Fibroblast of skin of back (primary cell): Measurements from ENCODE around the gene CCDC85A.

Source experiments
- DNase-seq: peaks from one replicate; pipeline ENCODE4 v3.0.0-alpha.2; 2013

The CCDC85A gene

DNA sequence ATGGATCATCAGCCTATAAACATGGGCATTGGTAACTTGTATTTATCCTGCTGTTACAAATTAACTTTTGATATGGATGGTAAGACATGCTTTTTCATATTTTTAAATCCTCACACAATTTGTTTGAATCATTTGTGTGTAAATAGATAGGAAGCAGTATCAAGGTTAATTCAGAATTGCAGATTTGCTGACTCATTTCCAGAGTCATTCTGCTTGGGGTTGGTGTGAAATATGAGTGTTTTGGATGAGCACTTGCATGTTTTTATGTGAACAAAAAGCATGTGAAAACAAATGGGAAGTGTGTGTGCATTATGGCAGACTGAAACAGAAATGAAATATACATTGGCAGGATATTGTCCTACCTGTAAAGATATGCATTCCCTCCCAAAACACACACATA lies 11.8 kb downstream of the CCDC85A start:
- DNase-seq: no peak

- no peak for DNase-seq
Measured at GRCh38 chr2:56197816-56198215, 14.0 kb downstream of the CCDC85A start.

DNA sequence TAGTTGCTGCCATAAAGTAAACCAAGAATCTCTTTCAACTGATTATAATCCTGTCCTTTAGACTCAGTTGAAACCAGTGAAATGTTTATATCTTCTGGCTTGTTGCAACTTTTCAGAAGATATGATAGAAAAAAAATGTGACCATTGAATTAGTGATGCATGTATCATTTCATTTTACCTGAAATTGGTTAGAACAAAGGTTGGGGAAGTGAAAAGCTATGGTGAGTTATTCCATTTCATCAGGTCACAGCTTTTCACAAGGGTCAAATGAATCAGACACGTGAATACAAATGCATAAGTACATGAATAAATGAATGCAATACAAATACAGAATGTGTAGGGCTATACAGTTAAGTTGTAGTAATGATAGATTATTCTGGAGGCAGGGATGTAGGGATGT lies 15.1 kb downstream of the CCDC85A start:
- no peak for DNase-seq

GRCh38 chr2:56199492-56199891 lies 15.7 kb downstream of the CCDC85A start:
- DNase-seq: peak; percentile 67

DNA sequence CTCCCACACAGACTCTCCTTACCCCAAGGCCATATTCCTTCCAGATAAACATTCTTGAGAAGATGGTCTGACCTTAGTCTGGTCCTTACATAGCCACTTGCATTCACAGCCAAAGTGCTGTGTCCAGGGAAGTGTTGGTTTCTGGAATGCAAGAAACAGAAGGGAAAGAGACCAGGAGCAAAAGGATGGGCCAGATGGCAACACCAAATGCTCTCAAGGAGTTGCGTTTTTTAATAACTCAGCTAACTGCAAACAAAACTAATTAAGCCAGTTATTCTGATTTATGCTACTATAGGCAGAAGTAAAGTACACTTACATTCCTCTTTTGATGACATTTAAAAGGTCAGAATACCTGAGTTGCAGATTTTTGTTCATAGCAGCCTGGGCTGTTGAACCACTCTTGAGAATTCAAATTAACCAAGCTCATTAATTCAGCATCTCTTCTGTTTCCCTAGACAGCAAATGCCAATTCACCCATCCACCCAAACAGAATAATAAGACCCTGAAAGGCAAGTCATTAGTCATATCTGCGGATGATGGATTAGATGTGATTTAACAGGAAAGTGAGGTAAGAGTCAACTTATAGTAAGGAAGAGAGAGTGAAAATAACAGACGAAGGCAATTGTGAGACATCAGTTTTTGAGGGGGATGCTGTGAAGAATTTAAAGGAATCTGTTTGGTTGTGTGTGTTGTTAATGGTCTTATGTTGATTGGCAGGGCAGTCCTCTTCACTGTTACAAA lies 18.8 kb downstream of the CCDC85A start:
- no peak for DNase-seq

DNA sequence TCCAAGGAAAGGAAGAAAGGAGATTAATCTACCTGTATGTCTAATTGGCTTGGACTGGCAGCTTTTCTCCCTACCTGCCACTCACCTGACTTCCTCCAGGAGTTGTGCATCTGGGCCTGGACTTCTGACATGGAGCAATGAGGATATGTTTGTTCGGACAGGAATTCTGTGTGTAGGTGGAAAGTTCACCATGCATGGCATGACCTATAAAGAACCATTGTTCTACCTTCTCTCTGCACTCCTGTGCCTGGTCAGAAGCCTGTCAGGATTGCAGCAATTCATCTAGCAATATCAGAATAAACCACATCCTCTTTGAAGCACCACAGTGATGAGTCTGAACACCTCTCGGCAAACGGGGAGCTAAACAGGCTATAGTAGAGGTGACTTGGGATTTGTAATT lies 20.8 kb downstream of the CCDC85A start:
- DNase-seq: no peak

DNA sequence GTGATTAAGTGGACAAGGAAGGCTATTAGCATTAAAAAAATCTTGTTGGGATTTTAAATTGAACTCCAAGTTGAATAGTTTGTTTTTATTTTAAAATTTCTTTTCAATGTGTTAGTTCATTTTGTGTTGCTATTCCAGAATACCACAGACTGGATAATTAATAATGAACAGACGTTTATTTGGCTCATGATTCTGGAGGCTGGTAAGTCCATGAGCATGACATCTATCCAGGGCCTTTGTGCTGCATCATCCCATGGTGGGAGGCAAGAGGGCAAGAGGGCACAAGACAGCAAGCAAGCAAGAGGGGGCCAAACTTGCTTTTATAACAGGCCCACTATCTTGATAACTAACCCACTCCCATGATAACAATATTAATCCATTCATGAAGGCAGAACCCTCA lies 22.5 kb downstream of the CCDC85A start:
- DNase-seq: no peak

- DNase-seq: no peak
Measured at GRCh38 chr2:56207760-56208159, 24.0 kb downstream of the CCDC85A start.

DNA sequence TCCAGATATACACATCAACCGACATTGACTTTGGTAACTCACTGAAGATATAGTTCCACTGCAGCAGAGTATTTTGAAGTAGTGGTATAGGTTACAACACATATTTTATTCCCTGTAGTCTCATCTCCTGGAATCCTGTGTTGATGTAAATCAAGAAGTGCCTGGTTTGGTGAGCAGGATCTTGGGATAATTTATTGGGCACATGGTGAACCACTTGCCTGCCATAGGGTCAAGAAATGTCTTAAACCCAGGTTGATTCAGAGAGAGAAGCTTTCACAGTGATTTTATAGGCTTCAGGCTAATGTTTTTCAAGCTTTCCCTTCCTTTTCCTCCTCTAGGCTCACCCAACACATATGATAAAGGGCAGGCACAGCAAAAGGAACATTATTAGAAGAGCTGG lies 24.6 kb downstream of the CCDC85A start:
- no peak for DNase-seq

DNA sequence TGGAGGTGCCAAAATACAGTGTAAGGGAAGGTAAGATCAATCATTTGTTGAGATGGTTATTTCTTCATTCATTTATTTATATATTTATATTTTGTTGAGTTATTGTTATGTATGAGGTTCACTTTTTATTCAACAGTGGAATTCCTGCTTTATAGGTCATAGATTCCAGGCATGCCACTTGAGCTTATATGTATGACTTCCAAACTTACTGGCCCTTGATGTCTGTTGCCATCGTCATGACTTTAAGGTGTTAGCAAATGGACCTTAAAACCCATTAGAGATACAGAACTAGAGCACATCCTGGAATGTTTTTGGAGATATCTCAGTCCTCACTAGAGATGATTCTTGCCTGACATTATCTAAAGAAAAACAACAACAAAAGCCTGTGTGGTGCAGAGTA lies 25.9 kb downstream of the CCDC85A start:
- DNase-seq: peak; percentile 6

DNA sequence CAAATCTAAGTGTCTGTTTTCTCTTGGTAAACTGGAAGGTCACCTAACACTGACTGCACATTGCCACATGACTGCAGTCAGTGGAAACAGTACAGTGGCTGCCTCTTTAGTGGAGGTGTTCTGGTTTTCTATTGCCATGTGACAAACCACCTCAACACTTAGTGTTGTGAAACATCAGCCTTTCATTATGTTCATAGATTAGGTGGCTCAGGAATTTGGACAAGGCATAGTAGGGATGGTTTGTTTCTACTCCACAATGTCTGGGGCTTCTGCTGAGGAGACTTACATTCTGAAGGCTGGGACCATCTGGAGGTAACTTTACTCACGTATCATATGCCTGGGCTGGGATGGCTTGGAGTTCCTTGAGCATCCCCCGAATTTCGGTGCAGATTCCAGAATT lies 26.5 kb downstream of the CCDC85A start:
- no peak for DNase-seq

GRCh38 chr2:56211048-56211447 lies 27.3 kb downstream of the CCDC85A start:
- no peak for DNase-seq

GRCh38 chr2:56215911-56216310 lies 32.1 kb downstream of the CCDC85A start:
- no peak for DNase-seq

DNA sequence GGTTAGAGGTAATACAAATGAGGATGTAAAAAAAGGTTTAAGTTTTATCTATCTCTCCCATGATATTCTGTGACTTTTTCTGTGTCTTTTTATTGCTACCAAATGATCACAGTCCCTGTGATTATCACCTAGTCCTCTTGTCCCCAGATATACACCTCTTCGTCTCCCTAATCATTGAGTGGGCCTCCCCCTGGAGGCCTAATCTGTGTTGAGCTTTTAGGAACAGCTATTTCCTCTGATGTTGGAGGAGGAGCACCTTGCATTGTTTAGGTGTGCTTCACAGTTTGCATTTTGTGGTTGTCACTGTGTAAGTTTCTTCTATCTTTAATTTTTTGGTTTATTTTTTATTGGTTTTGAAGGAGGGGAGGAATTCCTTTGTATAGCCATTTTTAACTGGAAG lies 33.3 kb downstream of the CCDC85A start:
- DNase-seq: no peak

- DNase-seq: no peak
Measured at GRCh38 chr2:56222481-56222880, 38.7 kb downstream of the CCDC85A start.

- no peak for DNase-seq
Measured at GRCh38 chr2:56224316-56224715, 40.5 kb downstream of the CCDC85A start.

- DNase-seq: no peak
Measured at GRCh38 chr2:56227811-56228210, 44.0 kb downstream of the CCDC85A start.

- DNase-seq: no peak
Measured at GRCh38 chr2:56229397-56230060, 45.7 kb downstream of the CCDC85A start.

GRCh38 chr2:56230156-56230555 lies 46.4 kb downstream of the CCDC85A start:
- DNase-seq: no peak

DNA sequence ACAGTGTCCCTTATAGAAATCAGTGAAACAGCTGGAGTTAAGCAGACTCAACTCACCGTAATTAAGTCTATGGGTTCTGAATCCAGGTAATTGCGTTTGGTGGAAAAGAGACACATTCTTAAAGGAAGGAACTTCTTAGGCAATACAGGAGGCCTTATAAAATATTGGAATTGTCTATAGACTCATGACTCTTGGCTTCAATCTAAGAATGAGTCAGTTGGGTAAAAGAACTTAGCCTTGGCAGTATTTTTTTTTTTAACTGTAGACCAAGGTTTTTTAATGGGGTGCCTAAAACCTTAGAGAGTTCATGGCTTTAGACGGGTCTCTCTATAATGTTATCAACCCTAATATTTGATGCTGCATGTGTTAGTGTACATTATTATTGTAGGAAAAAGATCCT lies 47.6 kb downstream of the CCDC85A start:
- DNase-seq: no peak

GRCh38 chr2:56232912-56233311 lies 49.1 kb downstream of the CCDC85A start:
- no peak for DNase-seq

DNA sequence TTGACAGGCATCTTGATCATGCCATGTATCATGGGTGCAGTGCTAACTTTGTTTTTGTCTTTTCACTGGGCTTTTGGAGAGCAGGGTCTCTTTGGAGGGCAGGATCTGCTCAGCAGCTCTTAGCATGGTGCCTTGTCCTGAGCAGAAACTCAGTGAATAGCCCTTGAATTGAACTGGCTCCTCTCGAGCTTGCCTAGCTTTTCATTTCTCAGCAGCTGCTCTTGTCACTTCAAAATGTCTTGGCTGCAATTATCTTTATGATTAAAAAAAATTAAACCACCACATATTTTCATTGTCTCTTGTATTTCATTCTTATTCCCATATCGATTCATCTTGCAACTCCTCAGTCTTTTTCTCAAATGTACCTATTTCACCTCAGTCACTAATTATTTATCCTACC lies 50.5 kb downstream of the CCDC85A start:
- DNase-seq: no peak

GRCh38 chr2:56239030-56239429 lies 55.2 kb downstream of the CCDC85A start:
- DNase-seq: no peak

GRCh38 chr2:56239437-56239836 lies 55.6 kb downstream of the CCDC85A start:
- no peak for DNase-seq

DNA sequence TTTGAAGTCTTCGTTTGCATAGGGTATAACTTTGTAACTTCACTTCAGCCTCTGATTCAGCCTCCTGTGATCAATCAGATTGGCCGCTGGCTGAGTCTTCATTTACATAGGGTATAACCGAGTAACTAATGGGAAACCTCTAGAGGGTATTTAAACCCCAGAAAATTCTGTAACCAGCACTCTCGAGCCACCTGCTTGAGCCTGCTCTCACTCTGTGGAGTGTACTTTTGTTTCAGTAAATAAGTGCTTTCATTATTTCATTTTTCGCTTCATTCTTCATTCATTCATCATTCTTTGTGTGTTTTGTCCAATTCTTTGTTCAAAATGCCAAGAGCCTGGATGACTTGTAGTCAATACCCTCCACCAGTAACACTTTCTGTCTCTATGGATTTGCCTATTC lies 56.4 kb downstream of the CCDC85A start:
- DNase-seq: no peak
